Measurements from ENCODE around the gene LRRC17. TPM values are rescaled to one million over a fixed set of nuclear protein-coding genes. Genes with fewer than 3 reads are reported as not detected.

The LRRC17 gene
- total RNA-seq, 6 experiments from 2014 or later, result 0.64 to 1.8 (median 1.3) TPM

DNA sequence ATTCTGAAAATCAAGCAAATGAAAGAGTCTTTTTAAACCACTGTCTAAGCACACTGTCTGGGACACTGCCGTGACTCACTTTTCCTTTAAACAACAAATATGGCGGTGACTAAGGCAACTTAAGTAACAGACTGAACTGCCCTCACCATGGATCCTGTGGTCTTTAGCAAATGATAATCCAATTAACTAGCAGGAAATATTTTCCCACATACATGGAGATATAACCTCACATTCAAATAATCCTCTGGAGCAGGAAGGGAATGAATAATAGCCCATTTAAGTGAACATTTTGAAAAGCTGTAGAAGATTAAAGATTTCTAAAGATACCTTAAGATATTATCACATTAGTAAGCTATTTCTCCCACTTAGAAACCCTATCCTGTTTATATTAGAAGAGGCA is 40.3 kb upstream of the LRRC17 start:
- H3K27ac ChIP-seq, result no peak overlapping the region
- no peak for DNase-seq
- H3K9me3 ChIP-seq, result no peaks in the 10 kb centered on the region
- no peaks in the 10 kb centered on the region for H3K4me1 ChIP-seq
- no peaks in the 10 kb centered on the region for H3K27me3 ChIP-seq
- no peak for ATAC-seq
- WGBS (ENCODE audit: insufficient coverage, low coverage, low lambda C conversion rate, missing lambda C conversion rate), result 95% methylated on average over 2 of the region's 2 CpGs
- no peaks in the 10 kb centered on the region for H3K36me3 ChIP-seq
- TF ChIP-seq, protein P1, sequence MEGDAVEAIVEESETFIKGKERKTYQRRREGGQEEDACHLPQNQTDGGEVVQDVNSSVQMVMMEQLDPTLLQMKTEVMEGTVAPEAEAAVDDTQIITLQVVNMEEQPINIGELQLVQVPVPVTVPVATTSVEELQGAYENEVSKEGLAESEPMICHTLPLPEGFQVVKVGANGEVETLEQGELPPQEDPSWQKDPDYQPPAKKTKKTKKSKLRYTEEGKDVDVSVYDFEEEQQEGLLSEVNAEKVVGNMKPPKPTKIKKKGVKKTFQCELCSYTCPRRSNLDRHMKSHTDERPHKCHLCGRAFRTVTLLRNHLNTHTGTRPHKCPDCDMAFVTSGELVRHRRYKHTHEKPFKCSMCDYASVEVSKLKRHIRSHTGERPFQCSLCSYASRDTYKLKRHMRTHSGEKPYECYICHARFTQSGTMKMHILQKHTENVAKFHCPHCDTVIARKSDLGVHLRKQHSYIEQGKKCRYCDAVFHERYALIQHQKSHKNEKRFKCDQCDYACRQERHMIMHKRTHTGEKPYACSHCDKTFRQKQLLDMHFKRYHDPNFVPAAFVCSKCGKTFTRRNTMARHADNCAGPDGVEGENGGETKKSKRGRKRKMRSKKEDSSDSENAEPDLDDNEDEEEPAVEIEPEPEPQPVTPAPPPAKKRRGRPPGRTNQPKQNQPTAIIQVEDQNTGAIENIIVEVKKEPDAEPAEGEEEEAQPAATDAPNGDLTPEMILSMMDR (IDR thresholded peaks at IDR 0.05), result no peak
- TF ChIP-seq POLR2A (IDR thresholded peaks at IDR 0.05), result no peak
- no peak overlapping the region for H3K4me3 ChIP-seq
- intact Hi-C loops (cut with DNase I), result no loop called here

DNA sequence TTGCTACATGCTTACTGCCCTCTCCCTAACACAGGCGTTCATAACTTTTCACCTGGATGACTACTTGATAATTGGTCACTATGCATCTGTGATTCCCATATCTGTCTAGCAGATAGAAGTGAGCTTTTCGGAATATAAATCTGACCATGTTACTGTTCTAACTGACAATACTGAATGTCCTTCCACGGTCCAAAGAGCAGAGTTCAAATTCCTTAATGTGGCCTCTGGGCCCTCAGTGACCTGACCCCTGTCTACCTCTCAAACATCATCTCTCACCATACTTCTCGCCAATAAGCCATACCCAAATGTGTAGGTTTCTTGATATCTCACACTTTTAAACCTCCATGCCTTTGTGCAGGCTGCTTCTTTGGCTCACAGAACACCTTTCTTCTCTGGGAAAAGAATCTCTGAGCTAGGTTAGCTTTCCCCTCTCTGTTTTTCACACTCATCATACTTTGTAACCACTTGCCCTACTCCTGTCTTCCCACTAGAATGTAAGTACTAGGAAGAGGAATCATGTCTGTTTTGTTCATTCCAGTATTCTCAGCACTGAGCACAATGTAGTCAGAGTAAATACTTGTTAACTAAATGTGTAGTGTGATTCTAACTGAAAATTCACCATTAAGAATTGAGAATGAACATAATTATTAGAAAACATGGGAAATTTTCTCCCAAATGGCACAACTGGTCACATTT is 39.2 kb upstream of the LRRC17 start:
- WGBS (ENCODE audit: insufficient coverage, low coverage, low lambda C conversion rate, missing lambda C conversion rate), result 80% methylated on average over 3 of the region's 4 CpGs
- H3K9me3 ChIP-seq, result no peaks in the 10 kb centered on the region
- no peaks in the 10 kb centered on the region for H3K27me3 ChIP-seq
- H3K4me3 ChIP-seq, result no peak overlapping the region
- intact Hi-C loops (cut with DNase I), result no loop called here
- no peaks in the 10 kb centered on the region for H3K36me3 ChIP-seq
- ATAC-seq (no peak), DNase-seq (no peak)
- no peaks in the 10 kb centered on the region for H3K4me1 ChIP-seq
- H3K27ac ChIP-seq, result no peak overlapping the region
- TF ChIP-seq, protein P1 (IDR thresholded peaks at IDR 0.05), result no peak
- TF ChIP-seq POLR2A (IDR thresholded peaks at IDR 0.05), result no peak

DNA sequence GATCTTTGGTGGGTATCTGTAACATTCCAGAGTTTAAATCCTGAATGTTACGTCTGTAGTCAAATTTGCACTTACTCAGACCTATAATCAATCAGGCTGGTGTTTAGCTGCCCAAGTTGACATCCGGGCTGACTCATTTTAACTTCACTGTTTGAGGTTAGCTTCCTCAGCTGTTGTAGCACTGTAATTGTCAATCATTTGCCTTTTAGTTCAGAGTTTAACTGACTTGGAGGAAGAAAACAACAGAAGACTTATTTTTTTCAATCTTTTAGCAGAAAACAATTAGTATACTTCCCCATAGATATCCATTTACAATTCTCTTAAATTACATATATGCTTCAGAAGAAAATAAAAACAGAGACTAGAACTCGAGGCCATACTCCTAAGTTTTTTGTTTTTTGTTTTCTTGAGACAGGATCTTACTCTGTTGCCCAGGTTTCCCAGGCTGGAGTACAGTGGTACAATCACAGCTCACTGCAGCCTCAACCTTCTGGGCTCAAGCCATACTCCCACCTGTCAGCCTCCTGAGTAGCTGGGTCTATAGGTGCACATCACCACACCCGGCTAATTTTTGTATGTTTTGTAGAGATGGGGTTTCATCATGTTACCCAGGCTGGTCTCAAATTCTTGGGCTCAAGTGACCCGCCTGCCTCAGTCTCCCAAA is 38.5 kb upstream of the LRRC17 start:
- Histone ChIP-seq H3K4me3 (no peak overlapping the region), H3K36me3 (no peaks in the 10 kb centered on the region), H3K9me3 (no peaks in the 10 kb centered on the region), H3K27me3 (no peaks in the 10 kb centered on the region), H3K27ac (no peak overlapping the region), H3K4me1 (no peaks in the 10 kb centered on the region)
- ATAC-seq (peak in 1 of 4 donors; percentile 42), DNase-seq (no peak)
- TF ChIP-seq, protein P1 (IDR thresholded peaks at IDR 0.05), result no peak
- TF ChIP-seq POLR2A (IDR thresholded peaks at IDR 0.05), result no peak
- 68% methylated on average over 5 of the region's 5 CpGs for WGBS (ENCODE audit: insufficient coverage, low coverage, low lambda C conversion rate, missing lambda C conversion rate)
- intact Hi-C loops (cut with DNase I), result no loop called here

DNA sequence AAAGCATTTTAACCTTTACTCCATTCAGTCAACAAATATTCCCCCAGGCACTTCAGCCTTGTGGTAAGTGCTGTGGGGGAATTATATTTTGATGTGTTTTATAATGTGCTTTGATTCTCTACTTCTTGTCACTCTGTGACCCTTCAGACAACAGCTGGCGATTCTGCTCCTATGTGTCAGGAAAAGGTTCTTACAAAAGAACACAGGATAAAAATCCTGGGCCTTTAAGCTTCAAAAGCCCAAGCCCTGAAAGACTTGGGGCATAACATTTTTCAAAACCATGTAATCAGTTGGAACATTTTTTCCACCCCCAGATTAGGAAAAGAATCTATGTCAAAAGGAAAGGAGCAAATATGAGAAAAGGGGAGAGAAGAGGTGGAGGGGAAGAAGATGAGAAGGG is 37.8 kb upstream of the LRRC17 start:
- no peaks in the 10 kb centered on the region for H3K9me3 ChIP-seq
- TF ChIP-seq POLR2A (IDR thresholded peaks at IDR 0.05), result no peak
- TF ChIP-seq, protein P1 (IDR thresholded peaks at IDR 0.05), result no peak
- 93% methylated on average over 1 of the region's 1 CpG for WGBS (ENCODE audit: insufficient coverage, low coverage, low lambda C conversion rate, missing lambda C conversion rate)
- H3K4me3 ChIP-seq, result no peak overlapping the region
- intact Hi-C loops (cut with DNase I), result no loop called here
- H3K27me3 ChIP-seq, result no peaks in the 10 kb centered on the region
- DNase-seq (no peak), ATAC-seq (no peak)
- no peak overlapping the region for H3K27ac ChIP-seq
- H3K4me1 ChIP-seq, result no peaks in the 10 kb centered on the region
- H3K36me3 ChIP-seq, result no peaks in the 10 kb centered on the region

Data from right lobe of liver (tissue), 6 donors.